Measurements from ENCODE around the gene SLC35A5.

- TF ChIP-seq PATZ1 (CRISPR knock-in tag; IDR thresholded peaks at IDR 0.05; ENCODE audit: borderline replicate concordance) (no peak), CREB5 (CRISPR knock-in tag; IDR thresholded peaks at IDR 0.05; ENCODE audit: low read depth) (no peak), ZFP30 (CRISPR knock-in tag; IDR thresholded peaks at IDR 0.05) (no peak), OSR1 (CRISPR knock-in tag; IDR thresholded peaks at IDR 0.05) (no peak), CSDC2 (CRISPR knock-in tag; IDR thresholded peaks at IDR 0.05) (no peak), TOX (CRISPR knock-in tag; IDR thresholded peaks at IDR 0.05; ENCODE audit: borderline replicate concordance) (no peak), TSHZ2 (CRISPR knock-in tag; IDR thresholded peaks at IDR 0.05) (no peak), PPARA (CRISPR knock-in tag; IDR thresholded peaks at IDR 0.05; ENCODE audit: borderline replicate concordance) (no peak), ZNF70 (CRISPR knock-in tag; IDR thresholded peaks at IDR 0.05) (no peak), ZFP3 (CRISPR knock-in tag; IDR thresholded peaks at IDR 0.05) (no peak), BACH2 (CRISPR knock-in tag; IDR thresholded peaks at IDR 0.05; ENCODE audit: borderline replicate concordance) (no peak), ARNTL (CRISPR knock-in tag; IDR thresholded peaks at IDR 0.05; ENCODE audit: borderline replicate concordance, low read depth) (no peak), ZC3H10 (CRISPR knock-in tag; IDR thresholded peaks at IDR 0.05) (no peak), ESRRG (CRISPR knock-in tag; IDR thresholded peaks at IDR 0.05) (no peak)
These were observed 71.3 kb downstream of the SLC35A5 start for GRCh38 chr3:112633191-112633590.

Measured in SK-N-SH treated with all-trans-retinoic acid at 6 μM for 48 hours (cell line).